ENCODE results near the gene GAB2.

DNA sequence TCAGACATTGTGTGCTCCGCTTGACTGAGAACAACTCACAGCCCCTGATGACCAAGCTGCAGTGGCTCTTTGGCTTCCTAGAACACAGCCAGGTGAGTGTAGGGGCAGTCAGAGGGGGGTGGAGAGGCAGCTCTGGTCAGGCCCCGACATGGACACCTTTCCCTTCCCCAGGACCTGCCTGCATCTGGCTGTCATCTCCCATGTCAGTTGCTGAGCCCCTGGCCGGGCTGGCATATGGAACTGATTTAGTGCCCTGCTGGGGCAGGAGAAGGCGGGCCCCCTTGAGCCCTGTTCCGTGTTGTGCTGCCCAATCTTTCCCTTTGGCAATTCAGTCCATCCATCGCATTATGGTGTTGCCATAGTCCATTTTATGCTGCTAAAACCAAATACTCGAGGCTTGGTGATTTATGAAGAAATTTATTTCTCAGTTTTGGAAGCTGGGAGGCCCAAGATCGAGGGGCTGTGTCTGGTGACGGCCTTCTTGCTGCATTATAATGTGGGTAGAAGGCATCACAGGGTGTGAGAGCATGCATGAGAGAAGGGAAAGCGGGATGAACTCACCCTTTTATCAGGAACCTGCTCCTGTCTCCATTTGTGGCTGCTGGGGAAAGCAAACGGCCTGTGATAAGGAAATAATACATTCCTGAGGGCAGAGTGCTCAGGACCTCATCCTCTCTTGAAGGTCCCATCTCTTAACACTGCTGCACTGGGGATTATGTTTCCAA, 209.9 kb downstream of the GAB2 start:
- no peak for TF ChIP-seq ZFP3 (tag by site-specific recombination; IDR thresholded peaks at IDR 0.05; ENCODE audit: low read depth)
- TF ChIP-seq, protein P1, sequence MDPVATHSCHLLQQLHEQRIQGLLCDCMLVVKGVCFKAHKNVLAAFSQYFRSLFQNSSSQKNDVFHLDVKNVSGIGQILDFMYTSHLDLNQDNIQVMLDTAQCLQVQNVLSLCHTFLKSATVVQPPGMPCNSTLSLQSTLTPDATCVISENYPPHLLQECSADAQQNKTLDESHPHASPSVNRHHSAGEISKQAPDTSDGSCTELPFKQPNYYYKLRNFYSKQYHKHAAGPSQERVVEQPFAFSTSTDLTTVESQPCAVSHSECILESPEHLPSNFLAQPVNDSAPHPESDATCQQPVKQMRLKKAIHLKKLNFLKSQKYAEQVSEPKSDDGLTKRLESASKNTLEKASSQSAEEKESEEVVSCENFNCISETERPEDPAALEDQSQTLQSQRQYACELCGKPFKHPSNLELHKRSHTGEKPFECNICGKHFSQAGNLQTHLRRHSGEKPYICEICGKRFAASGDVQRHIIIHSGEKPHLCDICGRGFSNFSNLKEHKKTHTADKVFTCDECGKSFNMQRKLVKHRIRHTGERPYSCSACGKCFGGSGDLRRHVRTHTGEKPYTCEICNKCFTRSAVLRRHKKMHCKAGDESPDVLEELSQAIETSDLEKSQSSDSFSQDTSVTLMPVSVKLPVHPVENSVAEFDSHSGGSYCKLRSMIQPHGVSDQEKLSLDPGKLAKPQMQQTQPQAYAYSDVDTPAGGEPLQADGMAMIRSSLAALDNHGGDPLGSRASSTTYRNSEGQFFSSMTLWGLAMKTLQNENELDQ (tag by site-specific recombination; IDR thresholded peaks at IDR 0.05; ENCODE audit: low read depth), result no peak
- TF ChIP-seq, protein P2, sequence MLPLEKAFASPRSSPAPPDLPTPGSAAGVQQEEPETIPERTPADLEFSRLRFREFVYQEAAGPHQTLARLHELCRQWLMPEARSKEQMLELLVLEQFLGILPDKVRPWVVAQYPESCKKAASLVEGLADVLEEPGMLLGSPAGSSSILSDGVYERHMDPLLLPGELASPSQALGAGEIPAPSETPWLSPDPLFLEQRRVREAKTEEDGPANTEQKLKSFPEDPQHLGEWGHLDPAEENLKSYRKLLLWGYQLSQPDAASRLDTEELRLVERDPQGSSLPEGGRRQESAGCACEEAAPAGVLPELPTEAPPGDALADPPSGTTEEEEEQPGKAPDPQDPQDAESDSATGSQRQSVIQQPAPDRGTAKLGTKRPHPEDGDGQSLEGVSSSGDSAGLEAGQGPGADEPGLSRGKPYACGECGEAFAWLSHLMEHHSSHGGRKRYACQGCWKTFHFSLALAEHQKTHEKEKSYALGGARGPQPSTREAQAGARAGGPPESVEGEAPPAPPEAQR (tag by site-specific recombination; IDR thresholded peaks at IDR 0.05), result no peak
- no peak for TF ChIP-seq ZNF274 (IDR thresholded peaks at IDR 0.05; ENCODE audit: low read length)
- TF ChIP-seq ZNF274 (tag by site-specific recombination; IDR thresholded peaks at IDR 0.05; ENCODE audit: borderline replicate concordance), result no peak
- TF ChIP-seq TCF7L2 (IDR thresholded peaks at IDR 0.05; ENCODE audit: borderline replicate concordance, low read depth, low read length), result no peak
- no peak for TF ChIP-seq ZBTB21 (tag by site-specific recombination; IDR thresholded peaks at IDR 0.05)
- TF ChIP-seq CTCF (tag by site-specific recombination; IDR thresholded peaks at IDR 0.05), result no peak
- TF ChIP-seq ZNF174 (tag by site-specific recombination; IDR thresholded peaks at IDR 0.05), result no peak
- TF ChIP-seq ZNF121 (tag by site-specific recombination; IDR thresholded peaks at IDR 0.05), result no peak
- TF ChIP-seq, protein P3, sequence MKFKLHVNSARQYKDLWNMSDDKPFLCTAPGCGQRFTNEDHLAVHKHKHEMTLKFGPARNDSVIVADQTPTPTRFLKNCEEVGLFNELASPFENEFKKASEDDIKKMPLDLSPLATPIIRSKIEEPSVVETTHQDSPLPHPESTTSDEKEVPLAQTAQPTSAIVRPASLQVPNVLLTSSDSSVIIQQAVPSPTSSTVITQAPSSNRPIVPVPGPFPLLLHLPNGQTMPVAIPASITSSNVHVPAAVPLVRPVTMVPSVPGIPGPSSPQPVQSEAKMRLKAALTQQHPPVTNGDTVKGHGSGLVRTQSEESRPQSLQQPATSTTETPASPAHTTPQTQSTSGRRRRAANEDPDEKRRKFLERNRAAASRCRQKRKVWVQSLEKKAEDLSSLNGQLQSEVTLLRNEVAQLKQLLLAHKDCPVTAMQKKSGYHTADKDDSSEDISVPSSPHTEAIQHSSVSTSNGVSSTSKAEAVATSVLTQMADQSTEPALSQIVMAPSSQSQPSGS (tag by site-specific recombination; IDR thresholded peaks at IDR 0.05; ENCODE audit: low read depth), result no peak
- TF ChIP-seq KLF16 (tag by site-specific recombination; IDR thresholded peaks at IDR 0.05), result no peak
- no peak for TF ChIP-seq ZNF311 (tag by site-specific recombination; IDR thresholded peaks at IDR 0.05; ENCODE audit: borderline replicate concordance)
- no peak for TF ChIP-seq ZNF76 (tag by site-specific recombination; IDR thresholded peaks at IDR 0.05; ENCODE audit: borderline replicate concordance, low read depth)
